Breast epithelium (tissue), 3 donors: Measurements from ENCODE around the gene PDPK1.

Experiments used
- POLR2A ChIP-seq: fragments of 450-650 bp; IDR thresholded peaks from one replicate; pipeline ENCODE4 v1.6.1; 2016; ENCODE audit warnings: antibody characterized with exemption, mild to moderate bottlenecking, moderate library complexity
- POLR2AphosphoS5 ChIP-seq, 3 donors: sonication (generic); formaldehyde crosslinking; IDR thresholded peaks; one replicate each; pipeline ENCODE4 v1.6.1; 2017; ENCODE audit warnings: antibody characterized with exemption in 3 of 3
- TF ChIP-seq, protein P1 (sequence below), 3 donors: fragments of 450-650 bp; IDR thresholded peaks; one replicate each; pipeline ENCODE4 v1.5.1; 2016 to 2017; ENCODE audit warnings: antibody characterized with exemption in 3 of 3, mild to moderate bottlenecking in 3 of 3, moderate library complexity in 3 of 3

DNA sequence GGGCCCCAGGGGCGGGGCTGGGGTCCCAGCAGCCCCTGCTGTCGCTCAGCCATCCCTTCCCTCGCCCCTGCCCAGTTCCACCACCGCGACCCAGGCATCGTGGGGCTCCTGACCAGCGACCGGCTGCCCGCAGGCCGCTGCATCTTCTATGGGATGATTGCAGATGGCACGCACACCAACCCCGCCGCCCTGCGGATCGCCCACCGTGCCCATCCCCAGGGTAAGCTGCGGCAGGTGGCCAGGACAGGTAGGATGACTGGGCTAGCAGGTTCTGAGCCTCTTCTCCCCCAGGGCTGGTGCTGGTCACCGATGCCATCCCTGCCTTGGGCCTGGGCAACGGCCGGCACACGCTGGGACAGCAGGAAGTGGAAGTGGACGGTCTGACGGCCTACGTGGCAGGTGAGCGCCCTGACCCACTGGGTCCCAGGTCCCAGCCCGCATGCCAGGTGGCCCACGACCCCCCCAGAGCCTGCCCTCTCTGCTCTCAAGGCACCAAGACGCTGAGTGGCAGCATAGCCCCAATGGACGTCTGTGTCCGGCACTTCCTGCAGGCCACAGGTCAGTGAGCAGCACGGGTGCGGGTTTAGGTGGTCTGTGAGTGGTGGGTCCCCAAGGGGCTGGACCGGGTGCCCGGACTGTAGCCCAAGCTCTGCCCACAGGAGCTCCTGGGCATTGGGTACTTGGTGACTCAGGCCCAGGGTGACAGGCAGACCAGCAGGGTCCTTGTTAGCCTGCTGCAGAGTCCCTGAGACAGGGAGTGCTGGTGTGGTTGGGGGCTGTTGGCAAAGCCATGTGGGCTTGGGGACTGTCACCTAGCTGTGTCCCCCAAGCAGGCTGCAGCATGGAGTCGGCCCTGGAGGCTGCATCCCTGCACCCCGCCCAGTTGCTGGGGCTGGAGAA, 9.4 kb upstream of the PDPK1 start:
- TF ChIP-seq POLR2A (no peak), POLR2AphosphoS5 (IDR thresholded peaks at IDR 0.05) (no peak)
- TF ChIP-seq, protein P1, sequence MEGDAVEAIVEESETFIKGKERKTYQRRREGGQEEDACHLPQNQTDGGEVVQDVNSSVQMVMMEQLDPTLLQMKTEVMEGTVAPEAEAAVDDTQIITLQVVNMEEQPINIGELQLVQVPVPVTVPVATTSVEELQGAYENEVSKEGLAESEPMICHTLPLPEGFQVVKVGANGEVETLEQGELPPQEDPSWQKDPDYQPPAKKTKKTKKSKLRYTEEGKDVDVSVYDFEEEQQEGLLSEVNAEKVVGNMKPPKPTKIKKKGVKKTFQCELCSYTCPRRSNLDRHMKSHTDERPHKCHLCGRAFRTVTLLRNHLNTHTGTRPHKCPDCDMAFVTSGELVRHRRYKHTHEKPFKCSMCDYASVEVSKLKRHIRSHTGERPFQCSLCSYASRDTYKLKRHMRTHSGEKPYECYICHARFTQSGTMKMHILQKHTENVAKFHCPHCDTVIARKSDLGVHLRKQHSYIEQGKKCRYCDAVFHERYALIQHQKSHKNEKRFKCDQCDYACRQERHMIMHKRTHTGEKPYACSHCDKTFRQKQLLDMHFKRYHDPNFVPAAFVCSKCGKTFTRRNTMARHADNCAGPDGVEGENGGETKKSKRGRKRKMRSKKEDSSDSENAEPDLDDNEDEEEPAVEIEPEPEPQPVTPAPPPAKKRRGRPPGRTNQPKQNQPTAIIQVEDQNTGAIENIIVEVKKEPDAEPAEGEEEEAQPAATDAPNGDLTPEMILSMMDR (IDR thresholded peaks at IDR 0.05) = no peak
